Spinal cord (tissue), 10 donors: Measurements from ENCODE around the gene DIDO1. TPM values are rescaled to one million over a fixed set of nuclear protein-coding genes. Genes with fewer than 3 reads are reported as not detected.

Experiments
- DNase-seq, 6 donors: peaks; one replicate each; pipeline versions ENCODE4 v3.0.0 to v3.0.0-alpha.2; 2013 to 2015; ENCODE audit warnings: low spot score in 6 of 6, low read depth in 4 of 6
- H3K27ac ChIP-seq: one replicate; pipeline ENCODE4 v1.5.1; 2013; ENCODE audit warnings: low read depth, low read length, control low read depth
- H3K27me3 ChIP-seq: one replicate; pipeline ENCODE4 v1.6.1; 2013; ENCODE audit warnings: low read length; ENCODE audit not compliant: control insufficient read depth, insufficient read depth
- H3K36me3 ChIP-seq: one replicate; pipeline ENCODE4 v1.6.1; 2013; ENCODE audit warnings: low read length; ENCODE audit not compliant: control insufficient read depth, insufficient read depth
- H3K4me1 ChIP-seq: one replicate; pipeline ENCODE4 v1.6.1; 2013; ENCODE audit warnings: low read length; ENCODE audit not compliant: control insufficient read depth, insufficient read depth
- H3K4me3 ChIP-seq: one replicate; pipeline ENCODE4 v1.5.1; 2013; ENCODE audit warnings: low read depth, low read length, control low read depth
- H3K9me3 ChIP-seq: one replicate; pipeline ENCODE4 v1.6.1; 2013; ENCODE audit warnings: low read length; ENCODE audit not compliant: control insufficient read depth, insufficient read depth
- WGBS: methylation state at CpG from one replicate; pipeline ENCODE4 v1.1.5; 2013; ENCODE audit warnings: missing lambda C conversion rate; ENCODE audit not compliant: insufficient coverage; 5-methylcytosine and 5-hydroxymethylcytosine counted together
- polyA plus RNA-seq, 2 donors: library from polyadenylated mRNA; unstranded; fragments of 120-200 nt; gene quantifications; one replicate each; pipeline ENCODE4 v1.2.1, GENCODE V29; 2013; ENCODE audit not compliant: insufficient read length in 2 of 2
- total RNA-seq, 2 donors: library from RNA; depleted of rRNA in 1 of 2; stranded (reverse); fragments of 120-200 nt in 1 of 2; fragments of >200 nt in 1 of 2; gene quantifications; one replicate each; pipeline versions ENCODE4 v1.2.3 to v1.2.4, GENCODE V29; 2013 to 2014
- donor health status: healthy.

Gene DIDO1
- total and polyA plus RNA-seq, 4 donors = 35.4 to 54.7 (median 45.8) TPM

DNA sequence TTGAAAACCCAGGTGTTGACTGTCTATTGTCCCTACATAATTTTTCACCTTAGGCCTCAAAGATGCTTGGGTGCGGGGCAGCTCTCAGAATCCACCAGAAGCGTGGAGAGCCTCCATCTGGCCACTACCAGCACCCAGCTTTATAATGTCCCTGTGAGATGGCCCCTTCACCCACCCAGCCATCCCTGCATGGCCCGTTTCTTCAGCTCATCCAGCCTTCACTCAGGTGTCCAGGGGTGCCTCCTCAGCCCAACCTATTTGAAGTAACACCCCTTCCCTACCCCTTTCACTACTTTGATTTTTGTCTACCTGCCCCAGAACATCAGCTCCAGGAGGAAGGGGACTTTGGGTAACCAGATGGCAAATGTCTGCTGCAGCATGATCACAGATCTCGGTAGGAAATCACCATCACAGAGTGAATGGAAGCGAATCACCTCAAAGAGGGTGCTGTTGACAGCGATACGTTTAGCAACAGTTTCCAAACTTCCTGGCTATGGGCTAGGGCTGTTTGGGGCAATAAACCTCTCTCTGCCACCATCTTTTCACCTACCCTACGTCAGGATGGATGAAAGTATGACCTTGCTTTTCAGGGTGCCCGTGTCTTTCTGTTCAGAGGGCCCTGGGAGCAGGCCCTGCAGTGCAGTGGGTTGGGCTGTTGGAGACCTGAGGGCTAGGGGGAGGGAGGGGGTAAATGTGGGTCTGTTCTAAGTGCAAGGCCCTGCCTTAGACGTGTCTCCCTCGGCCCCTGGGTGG, 25.0 kb upstream of the DIDO1 start:
- H3K27me3 ChIP-seq = no peaks in the 10 kb centered on the region
- peaks cover 51% of the 10 kb centered on the region for H3K36me3 ChIP-seq
- no peak overlapping the region for H3K4me3 ChIP-seq
- no peak for DNase-seq
- 87% methylated on average over 10 of the region's 11 CpGs for WGBS
- H3K9me3 ChIP-seq = no peaks in the 10 kb centered on the region
- H3K4me1 ChIP-seq = peaks cover 25% of the 10 kb centered on the region
- no peak overlapping the region for H3K27ac ChIP-seq

DNA sequence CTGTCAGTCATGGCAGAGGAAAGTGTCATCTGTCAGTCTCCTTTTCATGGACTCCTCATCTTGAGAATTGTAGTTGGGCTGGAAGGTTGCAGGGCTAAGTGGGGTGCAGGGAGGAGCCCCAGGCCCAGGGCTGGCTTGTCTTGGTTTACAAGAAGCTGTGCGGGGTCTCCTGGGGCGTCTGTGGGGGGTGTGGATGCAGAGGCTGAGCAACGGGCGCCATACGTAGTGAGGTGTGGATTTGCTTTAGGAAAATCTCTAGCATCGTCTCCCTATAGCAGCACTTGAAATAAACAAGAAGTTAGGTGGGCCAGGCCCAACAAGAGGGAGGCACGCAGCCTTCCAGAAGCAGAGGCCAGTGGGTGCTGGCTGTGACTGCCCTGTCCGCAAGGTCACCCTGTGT, 24.4 kb upstream of the DIDO1 start:
- Histone ChIP-seq H3K27ac (no peak overlapping the region), H3K4me3 (no peak overlapping the region), H3K36me3 (peaks cover 57% of the 10 kb centered on the region), H3K27me3 (no peaks in the 10 kb centered on the region), H3K4me1 (peaks cover 25% of the 10 kb centered on the region), H3K9me3 (no peaks in the 10 kb centered on the region)
- 92% methylated on average over 7 of the region's 8 CpGs for WGBS
- DNase-seq = no peak

DNA sequence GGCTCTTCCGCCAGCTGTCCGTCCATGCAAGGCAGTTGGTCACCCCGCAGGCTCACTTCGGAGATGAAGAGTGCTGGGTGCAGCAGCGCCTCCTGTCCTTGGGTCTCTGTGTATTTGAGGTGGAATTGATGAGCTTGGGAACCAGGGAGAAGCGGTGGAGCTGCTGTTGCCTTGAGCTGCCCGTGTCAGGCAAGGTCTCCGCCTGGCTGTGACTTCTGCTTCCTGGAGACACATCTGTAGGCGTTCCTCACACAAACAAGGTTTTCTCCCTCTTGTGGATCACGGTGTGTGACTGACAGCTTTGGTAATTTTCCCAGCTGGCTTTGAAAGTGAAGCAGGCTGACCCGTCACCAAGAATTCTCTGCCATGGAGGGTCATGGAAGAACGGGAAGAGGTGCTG, 23.7 kb upstream of the DIDO1 start:
- no peak overlapping the region for H3K4me3 ChIP-seq
- H3K9me3 ChIP-seq = no peaks in the 10 kb centered on the region
- H3K27me3 ChIP-seq = no peaks in the 10 kb centered on the region
- no peak overlapping the region for H3K27ac ChIP-seq
- H3K4me1 ChIP-seq = peaks cover 25% of the 10 kb centered on the region
- peaks cover 65% of the 10 kb centered on the region for H3K36me3 ChIP-seq
- no peak for DNase-seq
- WGBS = 88% methylated on average over 9 of the region's 12 CpGs

DNA sequence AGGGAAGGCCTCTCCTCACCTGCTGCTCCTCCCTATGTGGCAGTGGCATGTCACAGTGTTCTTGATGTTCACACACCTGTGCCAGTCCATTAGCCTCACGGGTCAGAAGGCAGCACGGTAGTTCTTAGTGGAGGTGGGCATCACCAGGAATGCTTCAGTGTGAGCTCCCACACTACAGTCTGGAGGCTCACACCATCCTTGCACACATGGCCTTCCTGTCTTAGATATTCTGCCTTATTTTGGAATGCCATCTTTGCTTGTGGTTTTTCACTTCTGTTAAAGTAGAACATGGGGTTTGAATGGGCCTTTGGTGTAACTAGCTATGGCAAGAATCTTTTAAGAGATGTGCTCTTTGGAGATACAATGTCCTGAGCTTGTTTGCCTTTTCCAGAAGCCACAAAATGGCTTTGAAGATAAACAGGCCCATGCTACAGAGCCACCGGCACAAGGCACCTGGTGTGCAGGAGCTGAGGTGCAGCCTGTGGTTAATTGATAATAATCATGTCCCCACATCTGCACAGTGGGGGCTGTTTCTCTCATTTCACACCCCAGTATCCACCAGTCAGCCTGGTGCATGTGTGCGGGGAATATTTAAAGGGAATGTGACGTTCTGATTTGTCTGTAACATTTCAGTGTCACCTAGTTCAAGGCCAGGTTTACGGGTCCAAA, 23.0 kb upstream of the DIDO1 start:
- Histone ChIP-seq H3K9me3 (no peaks in the 10 kb centered on the region), H3K4me3 (no peak overlapping the region), H3K27ac (no peak overlapping the region), H3K27me3 (no peaks in the 10 kb centered on the region), H3K4me1 (peaks cover 20% of the 10 kb centered on the region), H3K36me3 (peaks cover 72% of the 10 kb centered on the region)
- 80% methylated on average over 1 of the region's 6 CpGs for WGBS
- no peak for DNase-seq

DNA sequence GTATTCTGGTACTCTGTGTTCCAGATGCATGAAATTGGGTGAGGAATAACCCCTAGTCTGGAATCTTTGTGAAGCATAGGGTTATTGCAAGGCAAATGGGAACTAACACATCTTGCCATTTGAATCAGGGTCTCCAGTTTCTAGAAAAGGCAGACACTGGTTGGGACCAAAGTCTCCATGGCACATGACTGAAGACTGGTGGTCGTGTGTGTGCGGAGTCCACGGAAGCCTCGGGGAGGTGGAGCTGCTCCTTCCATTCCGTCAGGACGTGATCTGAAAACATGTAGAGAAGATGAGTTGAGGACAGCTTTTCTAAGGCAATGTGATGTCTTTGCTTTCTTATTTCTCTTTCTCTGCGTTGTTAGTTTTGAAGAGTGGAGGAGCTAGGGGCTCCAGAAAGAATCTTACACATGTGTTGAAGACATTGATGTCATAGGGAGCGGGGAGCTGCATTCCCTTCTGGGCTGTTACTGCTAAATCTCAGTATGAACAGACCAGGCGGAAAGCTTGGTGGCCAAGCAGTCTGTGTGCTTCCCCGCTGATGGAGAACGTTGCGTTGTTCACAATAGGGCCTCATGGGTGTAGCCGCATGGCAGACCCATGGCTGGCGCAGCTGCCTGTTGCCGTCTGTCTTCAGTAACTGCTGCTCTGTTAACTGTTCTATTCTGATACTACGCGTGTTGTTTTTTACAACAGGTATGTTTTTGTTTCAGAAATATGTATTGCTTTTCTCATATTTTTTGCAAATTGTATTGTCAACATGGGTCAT, 21.4 kb upstream of the DIDO1 start:
- no peaks in the 10 kb centered on the region for H3K9me3 ChIP-seq
- WGBS = 87% methylated on average over 13 of the region's 17 CpGs
- no peak overlapping the region for H3K27ac ChIP-seq
- peaks cover 5% of the 10 kb centered on the region for H3K4me1 ChIP-seq
- H3K4me3 ChIP-seq = no peak overlapping the region
- no peaks in the 10 kb centered on the region for H3K27me3 ChIP-seq
- no peak for DNase-seq
- H3K36me3 ChIP-seq = peaks cover 83% of the 10 kb centered on the region

DNA sequence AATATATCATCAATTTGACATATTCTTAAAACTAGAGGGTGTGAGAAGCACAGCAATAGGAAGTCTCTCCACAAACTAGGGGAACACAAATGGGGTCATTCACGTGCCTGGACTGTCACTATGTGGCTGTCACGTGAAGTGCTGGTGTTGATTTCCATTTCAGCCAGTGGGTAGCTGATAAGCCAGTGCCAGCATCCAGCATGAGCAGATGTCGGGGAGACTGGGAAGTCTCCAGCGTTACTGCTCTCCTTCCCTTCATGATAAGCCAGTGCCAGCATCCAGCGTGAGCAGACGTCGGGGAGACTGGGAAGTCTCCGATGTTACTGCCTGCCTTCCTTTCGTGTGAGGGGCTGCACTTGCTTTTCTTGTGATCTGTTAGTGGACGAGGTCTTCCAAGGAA, 20.6 kb upstream of the DIDO1 start:
- Histone ChIP-seq H3K9me3 (no peaks in the 10 kb centered on the region), H3K4me1 (no peaks in the 10 kb centered on the region), H3K4me3 (no peak overlapping the region), H3K36me3 (peaks cover 87% of the 10 kb centered on the region), H3K27ac (no peak overlapping the region), H3K27me3 (no peaks in the 10 kb centered on the region)
- WGBS = 75% methylated on average over 9 of the region's 10 CpGs
- no peak for DNase-seq

DNA sequence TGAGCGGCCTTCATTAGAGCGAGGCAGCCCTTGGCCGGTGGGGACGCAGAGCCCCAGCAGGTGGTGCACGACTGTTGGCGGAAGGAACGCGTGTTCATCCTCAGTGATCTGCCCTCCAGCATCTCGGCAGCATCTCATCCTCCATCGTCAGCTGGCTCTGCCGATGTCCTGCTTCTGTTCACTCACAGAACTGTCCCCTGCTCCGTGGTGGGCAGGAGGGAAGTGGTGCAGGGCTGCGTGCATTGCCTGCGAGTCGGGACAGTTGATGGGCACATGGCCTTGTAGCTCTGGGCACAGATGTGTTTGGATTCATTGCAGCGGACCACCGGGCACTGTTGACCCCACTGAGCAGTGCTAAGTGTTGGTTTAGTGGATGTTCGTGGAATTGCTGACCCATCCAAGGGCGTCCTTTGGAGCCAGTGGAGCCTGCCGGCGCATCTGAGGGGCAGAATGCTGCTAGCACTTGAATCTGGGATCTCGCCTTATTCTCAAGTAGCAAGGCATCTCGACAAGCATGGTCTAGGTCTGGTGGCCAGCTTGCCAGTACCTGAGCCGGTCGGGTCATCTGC, 19.6 kb upstream of the DIDO1 start:
- no peaks in the 10 kb centered on the region for H3K27me3 ChIP-seq
- 90% methylated on average over 25 of the region's 25 CpGs for WGBS
- H3K27ac ChIP-seq = no peak overlapping the region
- peaks cover 76% of the 10 kb centered on the region for H3K36me3 ChIP-seq
- H3K4me1 ChIP-seq = no peaks in the 10 kb centered on the region
- no peak for DNase-seq
- no peaks in the 10 kb centered on the region for H3K9me3 ChIP-seq
- H3K4me3 ChIP-seq = no peak overlapping the region

DNA sequence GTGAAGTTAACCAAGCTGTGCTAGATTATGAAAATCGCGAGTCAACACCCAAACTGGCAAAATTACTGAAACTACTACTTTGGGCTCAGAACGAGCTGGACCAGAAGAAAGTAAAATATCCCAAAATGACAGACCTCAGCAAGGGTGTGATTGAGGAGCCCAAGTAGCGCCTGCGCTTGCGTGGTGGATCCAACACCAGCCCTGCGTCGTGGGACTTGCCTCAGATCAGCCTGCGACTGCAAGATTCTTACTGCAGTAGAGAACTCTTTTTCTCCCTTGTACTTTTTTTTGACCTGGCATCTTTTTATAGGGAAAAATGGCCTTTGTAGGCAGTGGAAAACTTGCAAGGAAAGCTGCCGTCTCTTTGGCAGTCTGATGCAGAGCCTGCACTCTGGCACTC, 18.4 kb upstream of the DIDO1 start:
- WGBS = 95% methylated on average over 8 of the region's 10 CpGs
- Histone ChIP-seq H3K36me3 (peaks cover 66% of the 10 kb centered on the region), H3K27ac (no peak overlapping the region), H3K9me3 (no peaks in the 10 kb centered on the region), H3K4me3 (no peak overlapping the region), H3K27me3 (no peaks in the 10 kb centered on the region), H3K4me1 (peaks cover 3% of the 10 kb centered on the region)
- DNase-seq = no peak

DNA sequence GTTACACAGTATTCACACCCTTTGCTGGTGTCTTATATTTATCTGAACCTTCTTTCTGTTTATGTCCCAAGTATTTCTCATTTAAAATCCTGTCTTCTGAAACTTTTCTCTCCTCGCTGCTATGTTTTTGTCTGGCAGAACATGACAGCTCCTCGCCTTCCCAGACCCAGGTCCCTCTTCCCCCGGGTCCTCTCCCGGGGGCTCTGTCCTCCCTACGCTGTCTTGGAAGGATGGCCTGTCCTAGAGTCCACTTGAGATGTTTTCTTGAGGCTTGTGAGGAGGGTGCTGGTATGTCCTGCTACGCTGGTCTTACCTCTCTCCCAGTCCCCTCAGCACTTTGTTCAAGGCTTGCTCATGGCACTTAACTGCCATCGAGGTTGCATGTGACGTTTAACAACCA, 17.9 kb upstream of the DIDO1 start:
- H3K36me3 ChIP-seq = peaks cover 62% of the 10 kb centered on the region
- peaks cover 9% of the 10 kb centered on the region for H3K4me1 ChIP-seq
- no peak for DNase-seq
- no peak overlapping the region for H3K4me3 ChIP-seq
- H3K27ac ChIP-seq = no peak overlapping the region
- H3K27me3 ChIP-seq = no peaks in the 10 kb centered on the region
- H3K9me3 ChIP-seq = no peaks in the 10 kb centered on the region
- 85% methylated on average over 6 of the region's 8 CpGs for WGBS
